WTC11 (cell line): ENCODE data around the gene PMEPA1.

Experiments used
- CTCF ChIP-seq: fragments of 200-600 bp; IDR thresholded peaks from 2 replicates; pipeline ENCODE4 v1.8.0; 2022; ENCODE audit warnings: antibody characterized with exemption
- FOXJ3 ChIP-seq: sonication (generic); formaldehyde crosslinking; IDR thresholded peaks from 2 replicates; pipeline ENCODE4 v1.9.0; 2021; ENCODE audit warnings: missing genetic modification reagents, mild to moderate bottlenecking, borderline replicate concordance
- ZNF138 ChIP-seq: sonication (generic); formaldehyde crosslinking; conservative IDR thresholded peaks from 2 replicates; pipeline ENCODE4 v1.8.1; 2022; ENCODE audit warnings: mild to moderate bottlenecking, moderate library complexity, missing genetic modification reagents

- TF ChIP-seq CTCF (no peak), ZNF138 (CRISPR knock-in tag) (no peak), FOXJ3 (CRISPR knock-in tag) (no peak)
Observed at GRCh38 chr20:57661746-57662455, 47.9 kb downstream of the PMEPA1 start.
